Skeletal muscle satellite cell (primary cell): ENCODE measurements around the gene DNAJB14.

Experiments used
- H3K27me3 ChIP-seq: 2 replicates; pipeline ENCODE4 v1.7.0; 2013; ENCODE audit warnings: low read length; ENCODE audit not compliant: control insufficient read depth, insufficient read depth
- H3K36me3 ChIP-seq: 2 replicates; pipeline ENCODE4 v1.7.0; 2013; ENCODE audit warnings: mild to moderate bottlenecking, control low read depth, low read length; ENCODE audit not compliant: insufficient read depth
- H3K4me1 ChIP-seq: 2 replicates; pipeline ENCODE4 v1.7.0; 2013; ENCODE audit warnings: low read length; ENCODE audit not compliant: control insufficient read depth, insufficient read depth
- H3K4me2 ChIP-seq: 2 replicates; pipeline ENCODE4 v1.7.0; 2013; ENCODE audit warnings: mild to moderate bottlenecking, low read length
- H3K4me3 ChIP-seq: 2 replicates; pipeline ENCODE4 v1.7.0; 2013; ENCODE audit warnings: low read length
- H3K9ac ChIP-seq: 2 replicates; pipeline ENCODE4 v1.7.0; 2013; ENCODE audit warnings: mild to moderate bottlenecking, low read depth, low read length, moderate library complexity
- H3K9me3 ChIP-seq: replicated peaks from 2 replicates; pipeline ENCODE4 v1.7.0; 2013; ENCODE audit warnings: mild to moderate bottlenecking, control low read depth, low read length

DNAJB14 gene

GRCh38 chr4:99861120-99861905 lies 85.1 kb downstream of the DNAJB14 start:
- H3K36me3 ChIP-seq: no peaks in the 10 kb centered on the region
- H3K4me3 ChIP-seq: no peak overlapping the region
- no peaks in the 10 kb centered on the region for H3K4me1 ChIP-seq
- no peak overlapping the region for H3K4me2 ChIP-seq
- no peaks in the 10 kb centered on the region for H3K27me3 ChIP-seq
- no peaks in the 10 kb centered on the region for H3K9me3 ChIP-seq
- no peak overlapping the region for H3K9ac ChIP-seq

DNA sequence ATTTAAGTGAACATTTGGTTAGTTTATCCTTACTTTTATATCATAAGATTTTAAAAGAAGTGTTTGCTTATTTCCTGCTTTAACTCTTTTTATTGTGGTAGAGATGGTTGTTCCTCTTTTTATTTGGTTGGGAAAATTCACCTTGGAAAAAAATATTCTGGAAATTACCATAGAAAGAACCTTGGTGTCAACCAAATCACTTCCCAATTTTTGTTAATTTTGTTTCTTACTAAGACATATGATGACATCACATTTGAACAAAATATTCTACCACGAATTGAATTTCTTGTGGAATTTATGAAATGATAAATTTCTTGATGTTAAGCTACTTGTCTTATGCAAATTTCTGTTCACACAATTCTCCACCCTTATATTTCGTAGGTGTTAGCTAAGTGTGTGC lies 85.9 kb downstream of the DNAJB14 start:
- H3K36me3 ChIP-seq: no peaks in the 10 kb centered on the region
- H3K4me3 ChIP-seq: no peak overlapping the region
- H3K4me2 ChIP-seq: no peak overlapping the region
- H3K27me3 ChIP-seq: no peaks in the 10 kb centered on the region
- H3K9me3 ChIP-seq: no peaks in the 10 kb centered on the region
- no peaks in the 10 kb centered on the region for H3K4me1 ChIP-seq
- H3K9ac ChIP-seq: no peak overlapping the region

DNA sequence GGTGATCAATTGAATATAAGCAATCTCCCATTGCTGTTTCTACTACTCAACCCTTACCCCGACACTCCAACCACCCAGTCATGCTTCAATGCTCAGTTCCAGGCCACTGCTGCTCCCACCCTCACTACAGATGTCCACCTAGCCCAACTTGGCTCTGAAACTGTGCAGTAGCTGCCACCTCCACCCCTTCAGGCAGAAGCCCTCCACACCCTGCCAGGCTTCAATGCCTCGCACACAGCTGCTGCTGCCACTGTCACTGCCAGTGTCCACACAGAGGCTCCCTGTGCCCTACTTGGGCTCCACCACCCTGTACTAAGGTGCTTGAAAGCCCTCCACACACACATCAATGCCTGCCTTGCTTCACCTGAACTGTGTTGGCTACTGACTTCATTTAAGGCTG lies 86.8 kb downstream of the DNAJB14 start:
- Histone ChIP-seq H3K4me2 (no peak overlapping the region), H3K9me3 (no peaks in the 10 kb centered on the region), H3K36me3 (no peaks in the 10 kb centered on the region), H3K4me3 (no peak overlapping the region), H3K9ac (no peak overlapping the region), H3K4me1 (no peaks in the 10 kb centered on the region), H3K27me3 (no peaks in the 10 kb centered on the region)

DNA sequence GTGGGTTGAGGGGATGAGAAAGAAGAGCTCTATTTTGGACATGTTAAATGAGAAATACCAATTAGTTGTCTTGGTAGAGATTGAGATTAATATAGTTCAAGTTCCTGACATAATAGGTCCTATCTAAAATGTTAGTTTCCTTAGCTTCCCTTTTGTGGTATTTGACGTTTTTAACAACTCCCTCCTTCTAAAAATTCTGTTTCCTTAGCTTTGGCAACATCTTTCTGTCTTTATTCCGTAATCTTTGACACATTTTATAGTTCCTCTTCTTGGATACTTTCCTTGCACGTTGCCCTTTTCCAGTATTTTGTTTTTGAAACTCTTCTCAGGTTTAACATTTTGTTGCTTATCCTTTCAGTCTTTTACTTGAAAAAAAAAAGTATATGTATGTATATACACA lies 89.1 kb downstream of the DNAJB14 start:
- Histone ChIP-seq H3K4me2 (no peak overlapping the region), H3K36me3 (no peaks in the 10 kb centered on the region), H3K4me1 (no peaks in the 10 kb centered on the region), H3K4me3 (no peak overlapping the region), H3K9me3 (no peaks in the 10 kb centered on the region), H3K27me3 (no peaks in the 10 kb centered on the region), H3K9ac (no peak overlapping the region)

DNA sequence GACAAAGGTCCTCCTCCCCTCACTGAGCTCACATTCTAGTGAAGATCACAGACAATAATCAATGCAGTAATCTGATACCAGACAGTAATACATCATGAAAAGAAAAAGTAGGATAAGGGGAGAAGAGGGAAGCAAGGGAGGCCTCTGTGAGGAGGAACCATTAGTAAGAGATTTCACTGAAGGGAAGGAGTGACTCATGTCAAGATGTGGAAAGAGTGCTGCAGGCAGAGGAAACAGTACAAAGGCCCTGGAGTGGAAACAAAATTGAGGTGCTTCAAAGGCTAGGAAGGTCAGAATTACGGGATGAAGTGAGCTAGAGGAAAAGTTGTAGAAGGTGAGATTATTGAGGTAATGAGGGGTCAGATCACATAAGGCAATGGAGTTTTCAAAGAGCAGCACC lies 90.3 kb downstream of the DNAJB14 start:
- no peaks in the 10 kb centered on the region for H3K4me1 ChIP-seq
- no peak overlapping the region for H3K4me3 ChIP-seq
- H3K9me3 ChIP-seq: no peaks in the 10 kb centered on the region
- no peak overlapping the region for H3K9ac ChIP-seq
- no peaks in the 10 kb centered on the region for H3K36me3 ChIP-seq
- H3K27me3 ChIP-seq: no peaks in the 10 kb centered on the region
- H3K4me2 ChIP-seq: no peak overlapping the region

- Histone ChIP-seq H3K4me1 (no peaks in the 10 kb centered on the region), H3K9me3 (no peaks in the 10 kb centered on the region), H3K4me2 (no peak overlapping the region), H3K27me3 (no peaks in the 10 kb centered on the region), H3K4me3 (no peak overlapping the region), H3K9ac (no peak overlapping the region), H3K36me3 (no peaks in the 10 kb centered on the region)
Observed at GRCh38 chr4:99855678-99856077, 90.7 kb downstream of the DNAJB14 start.

GRCh38 chr4:99853999-99854398 lies 92.4 kb downstream of the DNAJB14 start:
- Histone ChIP-seq H3K9ac (no peak overlapping the region), H3K4me1 (no peaks in the 10 kb centered on the region), H3K9me3 (no peaks in the 10 kb centered on the region), H3K27me3 (no peaks in the 10 kb centered on the region), H3K36me3 (no peaks in the 10 kb centered on the region), H3K4me2 (no peak overlapping the region), H3K4me3 (no peak overlapping the region)

DNA sequence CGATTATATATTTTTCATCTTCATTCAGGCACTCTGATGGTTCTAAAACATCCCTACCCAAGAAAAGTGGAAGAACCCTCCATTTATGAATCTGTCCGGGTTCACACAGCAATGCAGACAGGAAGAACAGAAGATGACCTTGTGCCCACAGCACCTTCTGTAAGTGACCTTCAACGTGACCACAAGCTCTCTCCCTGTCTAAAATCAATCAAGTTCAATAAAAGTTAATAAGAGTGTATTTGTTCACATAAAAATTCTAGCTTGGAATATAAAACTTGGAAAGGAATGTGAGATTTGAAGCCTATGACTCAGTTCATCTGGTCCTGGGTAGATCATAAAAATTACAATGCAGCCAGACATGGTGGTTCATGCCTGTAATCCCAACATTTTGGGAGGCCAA lies 93.2 kb downstream of the DNAJB14 start:
- H3K4me1 ChIP-seq: no peaks in the 10 kb centered on the region
- H3K9me3 ChIP-seq: no peaks in the 10 kb centered on the region
- H3K4me2 ChIP-seq: no peak overlapping the region
- H3K36me3 ChIP-seq: no peaks in the 10 kb centered on the region
- H3K27me3 ChIP-seq: no peaks in the 10 kb centered on the region
- H3K9ac ChIP-seq: no peak overlapping the region
- H3K4me3 ChIP-seq: no peak overlapping the region

DNA sequence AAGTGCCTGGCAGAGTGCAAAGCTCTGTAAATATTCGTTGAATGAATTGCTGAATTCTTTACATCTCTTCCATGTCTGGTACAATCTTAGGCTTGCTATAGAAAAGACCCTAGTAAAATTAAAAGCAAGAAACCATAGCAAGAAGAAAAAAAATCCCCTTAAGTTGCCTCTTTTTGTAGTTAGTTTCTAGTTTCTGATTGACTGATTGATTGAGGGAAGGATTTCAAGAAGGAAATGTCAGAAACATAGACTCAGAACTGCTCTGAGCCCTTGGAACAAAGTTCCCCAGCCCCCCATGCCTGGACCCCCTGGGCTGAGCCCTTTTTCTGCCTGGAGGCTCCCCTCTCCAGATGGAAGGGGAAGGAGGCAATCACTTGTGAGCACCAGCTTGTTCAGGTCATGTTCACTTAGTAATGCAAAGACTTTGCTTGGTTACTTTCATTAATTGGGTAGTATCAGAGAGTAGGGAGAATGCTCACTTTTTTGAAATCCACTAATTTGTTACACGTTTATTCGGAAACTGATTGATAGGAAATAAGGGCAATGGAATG lies 94.1 kb downstream of the DNAJB14 start:
- Histone ChIP-seq H3K36me3 (no peaks in the 10 kb centered on the region), H3K4me2 (no peak overlapping the region), H3K27me3 (no peaks in the 10 kb centered on the region)

DNA sequence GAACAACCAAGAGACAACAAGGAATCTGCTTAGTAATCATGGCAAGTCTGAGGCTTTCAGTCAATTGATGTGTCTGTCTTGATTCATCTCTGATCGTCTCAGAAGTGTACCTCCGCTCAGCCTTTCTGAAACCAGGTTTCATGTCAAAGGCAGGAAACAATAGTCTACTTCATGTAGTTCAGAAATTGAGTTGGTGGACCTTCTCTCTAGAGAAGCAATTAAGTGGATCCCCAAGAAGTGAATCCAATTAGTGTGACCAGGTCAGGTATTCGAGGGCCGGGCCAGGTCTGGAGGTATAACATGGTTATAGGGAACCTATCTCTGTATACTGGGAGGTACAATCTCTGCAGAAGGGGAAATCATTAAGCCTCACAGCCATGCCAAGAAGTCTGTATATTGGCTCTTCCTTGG lies 97.8 kb downstream of the DNAJB14 start:
- H3K9me3 ChIP-seq: no peaks in the 10 kb centered on the region
- H3K4me3 ChIP-seq: no peak overlapping the region
- H3K4me2 ChIP-seq: no peak overlapping the region
- H3K4me1 ChIP-seq: no peaks in the 10 kb centered on the region
- no peaks in the 10 kb centered on the region for H3K27me3 ChIP-seq
- no peaks in the 10 kb centered on the region for H3K36me3 ChIP-seq
- H3K9ac ChIP-seq: no peak overlapping the region

More for the DNA sequence above, 94.1 kb downstream of the DNAJB14 start:
- Histone ChIP-seq H3K9ac (no peak overlapping the region), H3K4me3 (no peak overlapping the region), H3K9me3 (no peaks in the 10 kb centered on the region), H3K4me1 (no peaks in the 10 kb centered on the region)

DNA sequence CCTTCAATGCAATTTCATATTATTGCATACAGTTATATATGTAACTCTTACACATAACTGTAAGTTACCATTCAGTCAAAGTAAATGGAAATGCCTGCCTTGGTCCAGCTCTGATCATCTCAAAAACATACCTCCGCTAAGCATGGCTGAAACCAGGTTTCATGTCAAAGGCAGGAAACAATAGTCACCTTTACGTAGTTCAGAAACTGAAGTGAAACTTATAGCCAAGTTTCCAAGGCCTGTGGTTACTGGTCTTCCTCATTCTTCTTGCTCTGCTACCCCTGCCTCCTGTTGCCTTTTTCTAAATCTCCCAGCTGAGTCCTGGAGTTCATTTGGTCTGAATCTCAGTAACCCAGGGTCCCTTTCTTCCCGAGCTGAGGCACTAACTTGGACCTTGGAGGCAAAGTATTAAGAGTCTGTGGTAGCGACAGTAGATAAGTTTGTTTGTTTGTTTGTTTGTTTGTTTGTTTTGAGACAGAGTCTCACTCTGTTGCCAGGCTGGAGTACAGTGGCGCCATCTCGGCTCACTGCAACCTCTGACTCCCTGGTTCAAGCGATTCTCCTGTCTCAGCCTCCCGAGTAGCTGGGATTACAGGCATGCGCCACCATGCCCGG lies 98.9 kb downstream of the DNAJB14 start:
- Histone ChIP-seq H3K4me3 (no peak overlapping the region), H3K36me3 (no peaks in the 10 kb centered on the region), H3K27me3 (no peaks in the 10 kb centered on the region), H3K9me3 (no peaks in the 10 kb centered on the region), H3K4me1 (no peaks in the 10 kb centered on the region), H3K9ac (no peak overlapping the region), H3K4me2 (no peak overlapping the region)

DNA sequence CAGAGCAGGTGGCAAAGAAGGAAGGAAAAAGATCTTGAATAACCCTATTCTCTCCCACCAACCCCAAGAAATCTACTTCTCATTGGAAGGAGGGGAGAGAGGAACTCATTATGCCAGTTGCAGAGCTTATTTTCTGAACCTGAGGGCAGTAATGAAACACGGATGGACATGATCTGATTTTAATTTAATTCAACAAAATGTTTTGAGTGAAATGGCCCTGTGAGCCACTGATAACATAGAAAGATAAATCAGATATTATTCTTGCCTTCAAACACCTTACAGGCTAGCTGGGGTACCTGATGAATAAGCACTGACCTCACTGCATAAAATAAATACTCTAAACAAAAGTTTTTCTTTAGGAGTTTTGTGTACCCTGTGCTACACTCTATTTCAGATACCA lies 99.5 kb downstream of the DNAJB14 start:
- Histone ChIP-seq H3K9me3 (no peaks in the 10 kb centered on the region), H3K9ac (no peak overlapping the region), H3K4me3 (no peak overlapping the region), H3K4me1 (no peaks in the 10 kb centered on the region), H3K27me3 (no peaks in the 10 kb centered on the region), H3K4me2 (no peak overlapping the region), H3K36me3 (no peaks in the 10 kb centered on the region)
